ENCODE measurements around the gene MRM2.
A peak's percentile ranks its signal among the peaks of the same experiment; 100 is the strongest.

Gene MRM2

DNA sequence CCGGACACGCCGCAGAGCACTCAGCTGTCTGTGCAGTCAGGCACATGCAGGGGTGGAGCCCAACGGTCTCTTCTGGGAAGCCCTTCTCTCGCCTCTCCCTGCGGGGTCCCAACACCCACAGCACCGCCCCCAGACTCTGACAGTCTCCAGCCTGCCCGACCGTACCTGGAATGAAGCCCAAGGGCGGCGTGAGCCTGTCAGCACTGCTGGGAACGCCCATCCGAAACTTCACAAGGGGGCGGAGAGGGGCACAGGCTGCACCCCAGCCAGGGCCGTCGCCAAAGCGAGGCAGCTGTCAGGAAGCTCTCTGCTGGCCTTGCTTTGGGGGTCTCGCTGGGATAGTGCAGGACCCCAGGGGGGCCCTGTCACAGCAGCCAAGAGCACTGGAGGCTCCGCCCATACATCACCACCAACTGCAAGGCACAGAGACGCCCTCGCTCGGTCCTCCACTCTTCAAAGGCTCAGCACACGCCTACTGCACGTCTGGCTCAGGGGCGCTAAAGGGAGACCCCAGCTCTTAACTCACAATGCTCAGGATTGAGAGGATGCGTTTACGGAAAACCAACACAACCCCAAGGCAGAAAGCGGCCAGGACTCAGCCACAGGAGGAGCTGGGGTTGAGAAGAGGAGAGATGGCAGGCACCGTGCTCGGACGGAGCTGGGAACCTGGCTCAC lies 40.2 kb downstream of the MRM2 start:
- no peak for DNase-seq

DNA sequence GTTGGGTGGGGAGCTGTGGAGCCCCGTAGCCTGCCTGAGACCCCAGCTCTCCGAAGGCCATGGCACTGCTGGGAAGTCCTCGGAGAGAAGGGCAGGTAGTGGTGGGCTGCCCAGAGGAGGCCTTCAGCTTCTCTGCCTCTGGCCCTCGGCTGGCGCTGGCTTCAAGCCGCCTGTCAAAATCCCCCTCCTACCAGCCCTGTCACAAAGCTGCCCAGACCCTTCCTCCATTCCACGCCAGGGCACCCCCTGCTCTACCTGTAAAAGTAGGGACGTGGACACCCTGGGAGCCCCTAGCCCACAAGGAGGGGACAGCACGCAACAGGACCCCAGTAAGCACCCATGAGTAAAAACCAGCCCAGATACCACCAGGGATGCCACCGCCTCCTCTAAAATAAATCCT lies 40.9 kb downstream of the MRM2 start:
- DNase-seq, result no peak

DNA sequence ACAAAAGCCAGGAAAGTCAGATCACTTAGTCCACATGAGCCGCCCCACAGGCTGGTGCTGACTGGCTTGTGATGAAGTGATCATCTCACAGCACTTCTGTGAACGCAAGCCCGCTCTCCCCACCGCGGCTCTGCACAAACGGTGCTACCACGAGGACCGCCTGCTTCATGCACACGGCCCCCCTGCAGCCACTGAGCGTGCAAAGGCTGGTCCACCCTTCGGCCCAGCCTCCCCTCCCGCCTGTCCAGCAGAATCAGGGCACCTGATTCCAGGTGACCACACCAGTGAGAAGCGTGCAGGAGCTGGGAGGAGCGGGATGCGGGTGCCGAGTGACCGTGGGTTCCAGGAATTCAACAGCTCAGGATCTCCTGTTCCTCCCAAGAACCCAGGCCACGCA lies 41.4 kb downstream of the MRM2 start:
- no peak for DNase-seq

DNA sequence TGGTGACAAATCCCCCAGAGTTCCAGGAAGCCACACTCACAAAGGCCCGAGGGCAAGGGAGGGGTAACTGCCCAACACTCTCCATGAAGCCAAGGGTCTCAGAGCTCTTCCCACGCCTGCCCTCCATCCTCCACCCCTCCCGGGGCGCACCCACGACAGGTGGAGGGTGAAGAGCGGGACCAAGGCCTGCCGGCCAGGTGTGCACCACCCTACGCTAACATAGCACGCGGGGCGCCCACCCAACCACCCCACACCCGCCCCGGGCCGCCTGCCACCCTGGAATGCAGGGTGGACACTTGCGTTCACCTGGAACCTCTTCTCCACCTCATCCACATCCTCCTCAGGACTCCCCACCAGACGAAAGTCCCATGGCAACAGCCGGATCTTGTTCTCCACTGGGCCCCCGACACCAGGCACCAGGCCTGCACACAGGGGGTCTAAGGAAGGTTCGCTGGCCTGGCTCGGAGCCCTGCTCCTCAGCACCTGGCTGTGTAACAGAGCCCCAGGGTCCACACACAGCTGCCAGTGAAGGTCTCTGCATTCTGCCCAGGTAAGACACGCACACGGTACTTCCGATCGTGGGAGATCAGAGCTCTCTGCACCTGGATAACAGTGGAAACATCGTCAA lies 41.9 kb downstream of the MRM2 start:
- no peak for DNase-seq

DNA sequence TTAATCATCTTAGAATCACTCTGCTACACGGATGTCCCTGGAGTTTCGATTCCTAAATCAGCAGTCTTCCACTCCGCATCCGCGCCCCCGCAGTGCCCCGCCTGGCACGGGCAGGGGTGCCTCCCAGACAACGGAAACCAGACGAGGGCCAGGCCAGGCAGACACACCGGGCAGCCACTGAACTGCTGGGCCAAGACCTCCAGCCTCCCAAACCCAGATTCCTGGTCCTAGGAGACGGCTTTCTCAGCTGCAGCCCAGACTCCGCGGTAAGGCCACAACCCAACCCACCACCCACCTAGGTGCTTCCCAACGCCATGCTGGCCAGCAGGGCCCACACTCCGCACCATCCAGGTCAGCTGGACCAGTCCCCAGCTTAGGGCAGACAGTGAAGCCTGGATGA lies 42.5 kb downstream of the MRM2 start:
- no peak for DNase-seq

DNA sequence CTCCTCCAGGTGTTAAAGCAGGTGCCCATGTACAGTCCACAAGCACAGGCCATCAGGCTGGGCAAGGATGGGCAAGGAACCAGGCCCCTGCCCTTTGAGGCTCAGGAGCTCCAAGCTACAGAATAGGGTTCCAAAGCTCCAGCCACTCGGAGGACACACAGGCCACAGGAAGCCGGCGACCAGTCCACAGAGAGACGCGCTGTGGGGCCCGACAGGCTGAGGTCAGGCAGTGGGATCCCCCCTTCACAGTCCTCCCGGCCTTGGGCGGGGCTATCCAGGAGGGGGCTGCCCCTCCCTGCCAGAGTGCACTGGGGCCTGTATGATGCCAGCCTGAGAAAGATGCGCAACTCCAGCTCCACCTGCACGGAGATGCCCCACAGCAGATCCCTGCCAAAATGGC lies 43.2 kb downstream of the MRM2 start:
- DNase-seq, result no peak

DNA sequence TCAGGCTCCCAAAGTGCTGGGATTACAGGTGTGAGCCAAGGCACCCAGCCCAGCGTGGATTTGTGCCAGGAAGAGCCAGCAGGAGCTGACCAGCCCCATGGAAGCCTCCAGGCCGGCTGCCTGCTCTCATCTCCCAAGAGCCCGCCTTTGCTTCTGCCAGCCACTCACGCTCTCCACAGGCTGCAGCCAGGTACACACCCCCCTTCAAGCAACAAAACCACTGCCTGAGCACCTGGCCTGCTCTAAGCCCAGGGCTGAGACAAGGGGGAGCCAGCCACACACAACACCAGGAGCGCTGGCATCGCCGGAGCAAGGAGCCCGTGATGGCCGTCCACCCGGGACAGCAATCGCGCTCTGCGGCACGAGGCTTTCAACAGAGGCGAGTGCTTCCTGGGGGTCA lies 43.8 kb downstream of the MRM2 start:
- no peak for DNase-seq

DNA sequence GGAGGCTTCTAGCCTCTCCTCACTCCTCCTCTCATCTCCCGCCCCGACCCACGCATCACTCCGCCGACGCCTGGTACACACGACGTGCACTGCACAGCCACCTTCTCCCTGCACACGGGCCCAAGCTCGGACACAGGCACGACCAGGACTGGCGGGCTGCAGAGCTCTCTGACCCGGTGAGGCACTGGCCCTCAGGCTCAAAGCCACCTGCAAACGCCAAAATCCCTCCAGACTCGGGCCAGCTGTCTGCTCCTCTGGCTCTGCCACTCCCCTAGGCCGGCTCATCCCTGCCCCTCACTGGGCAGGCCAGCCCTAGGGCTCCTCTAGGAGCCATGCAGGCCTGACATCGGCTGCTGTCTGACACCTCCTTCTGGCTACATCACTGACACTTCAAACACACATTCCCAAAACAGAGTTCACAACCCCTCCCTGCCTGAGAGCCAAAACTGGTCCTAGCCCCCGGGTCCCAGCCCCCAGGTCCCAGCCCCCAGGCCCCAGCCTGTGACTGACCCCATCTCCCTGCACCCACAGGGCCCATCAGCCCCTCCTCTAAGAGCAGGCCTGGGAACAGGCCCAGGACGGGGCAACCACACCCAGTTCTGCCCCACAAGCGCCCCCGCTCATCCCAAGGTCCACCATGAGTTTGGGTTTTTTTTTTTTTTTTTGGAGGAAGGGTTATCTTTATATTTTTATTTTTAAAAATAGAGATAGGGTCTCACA lies 44.4 kb downstream of the MRM2 start:
- DNase-seq, result no peak

DNA sequence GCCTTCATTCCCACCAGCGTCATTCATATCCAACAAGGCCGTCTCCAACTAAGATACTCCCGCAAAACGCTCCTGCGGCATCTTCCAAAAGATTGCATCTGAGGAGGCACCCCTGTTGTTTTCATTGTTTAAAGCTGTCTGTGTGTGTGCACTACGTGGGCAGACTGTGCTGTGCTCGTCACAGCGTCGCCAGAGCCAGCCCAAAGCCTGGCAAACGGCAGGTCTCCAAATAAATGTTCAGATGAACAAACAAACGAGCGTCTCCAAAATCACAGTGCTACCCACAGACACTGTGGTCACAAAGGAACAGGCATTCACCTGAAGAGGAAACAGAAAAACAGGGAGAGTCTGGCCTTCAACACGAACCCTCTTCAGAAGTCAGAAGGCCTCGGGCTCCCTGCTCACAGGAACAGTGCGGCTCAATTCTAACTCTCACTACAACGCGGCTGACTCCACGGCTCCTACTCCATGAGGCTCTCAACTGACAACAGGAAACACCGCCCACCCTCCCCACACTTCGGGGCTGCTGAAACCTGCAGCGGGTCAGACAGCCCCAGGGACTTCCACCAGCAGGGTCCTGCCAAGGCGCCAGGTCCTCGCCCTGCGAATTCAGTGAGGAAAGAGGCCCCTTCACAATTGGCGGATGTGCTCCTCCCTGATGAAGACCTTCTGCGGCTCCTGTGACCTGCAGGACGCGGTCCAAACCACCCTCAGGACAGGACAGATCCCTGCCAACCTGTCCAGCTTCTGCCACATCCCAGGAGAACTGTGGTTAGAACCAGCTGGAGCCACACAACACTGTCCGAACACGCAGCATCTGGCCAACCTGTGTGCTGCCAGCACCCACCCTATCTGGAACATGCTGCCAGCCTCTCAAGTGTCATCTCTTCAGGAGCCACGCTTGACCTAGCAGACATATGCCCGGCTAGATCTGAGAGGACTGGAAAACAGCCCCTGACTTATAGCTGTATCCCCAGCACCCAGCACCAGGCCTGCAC lies 45.3 kb downstream of the MRM2 start:
- no peak for DNase-seq

DNA sequence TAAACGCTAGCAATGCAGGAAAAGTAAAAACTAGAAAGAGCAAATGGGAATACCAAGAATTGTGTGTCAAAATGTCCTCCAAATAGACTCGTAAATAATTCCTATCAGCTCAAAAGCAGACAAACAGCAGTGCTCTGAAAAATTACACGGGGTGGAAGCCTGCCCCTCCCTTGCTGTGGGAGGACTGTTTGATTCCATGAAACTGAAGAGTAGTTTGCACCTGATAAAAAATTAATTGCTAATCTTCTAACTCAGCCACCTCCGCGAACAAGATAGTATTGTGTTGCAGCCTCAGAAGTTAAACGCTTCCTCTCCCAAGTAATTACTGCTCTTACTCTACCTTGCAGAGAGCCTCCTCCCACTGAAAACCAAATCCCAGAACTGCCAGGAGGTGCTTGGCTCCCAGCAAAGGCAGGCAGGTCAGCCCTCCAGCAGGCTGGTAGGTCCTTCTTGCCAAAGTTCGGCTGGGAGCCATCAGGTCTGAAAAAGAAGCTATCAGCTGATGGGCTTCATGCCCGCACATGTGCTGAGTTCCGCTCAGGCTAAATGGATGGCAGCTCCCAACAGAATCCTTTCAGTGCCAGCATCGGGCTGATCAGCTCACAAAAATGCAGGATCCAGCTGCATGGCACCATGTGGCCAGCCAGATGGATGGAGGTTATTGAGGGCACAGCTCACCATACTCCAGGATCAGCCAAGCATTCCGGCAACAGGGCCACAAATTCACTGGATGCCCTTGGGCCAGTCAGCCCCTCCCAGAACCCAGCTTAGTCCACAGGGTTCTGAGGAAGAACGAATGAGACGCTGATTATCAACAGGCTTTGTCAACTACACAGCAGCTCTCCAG lies 46.4 kb downstream of the MRM2 start:
- DNase-seq, result peak; percentile 88 to 90

DNA sequence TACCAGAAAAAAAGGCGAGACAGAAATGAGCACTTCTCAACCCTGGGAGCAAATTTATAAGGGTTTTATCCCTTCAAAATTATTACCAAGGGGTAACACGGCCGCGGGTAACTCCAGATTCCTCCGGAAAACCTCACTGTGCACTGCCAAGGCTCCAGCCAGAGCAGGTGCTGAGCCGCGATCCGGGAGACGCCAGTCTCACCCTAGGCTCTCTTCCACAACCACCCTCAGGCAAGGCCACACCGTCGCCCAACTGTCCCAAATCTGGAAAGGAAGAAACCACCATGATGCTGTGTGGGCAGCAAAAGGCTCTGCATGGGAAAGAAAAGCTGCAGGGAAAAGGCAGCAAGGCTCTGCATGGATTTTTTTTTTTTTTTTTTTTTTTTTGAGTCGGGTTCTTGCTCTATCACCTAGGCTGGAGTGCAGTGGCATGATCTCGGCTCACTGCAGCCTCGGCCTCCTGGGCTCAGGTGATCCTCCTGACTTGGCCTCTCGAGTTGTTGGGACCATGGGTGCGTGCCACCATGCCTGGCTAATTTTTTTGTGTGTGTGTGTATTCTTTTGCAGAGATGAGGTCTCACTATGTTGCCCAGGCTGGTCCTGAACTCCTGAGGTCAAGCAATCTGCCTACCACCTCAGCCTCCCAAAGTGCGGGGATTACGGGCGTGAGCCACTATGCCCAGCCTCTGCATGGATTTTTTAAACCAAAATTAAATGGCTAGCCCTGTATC lies 48.3 kb downstream of the MRM2 start:
- no peak for DNase-seq

DNA sequence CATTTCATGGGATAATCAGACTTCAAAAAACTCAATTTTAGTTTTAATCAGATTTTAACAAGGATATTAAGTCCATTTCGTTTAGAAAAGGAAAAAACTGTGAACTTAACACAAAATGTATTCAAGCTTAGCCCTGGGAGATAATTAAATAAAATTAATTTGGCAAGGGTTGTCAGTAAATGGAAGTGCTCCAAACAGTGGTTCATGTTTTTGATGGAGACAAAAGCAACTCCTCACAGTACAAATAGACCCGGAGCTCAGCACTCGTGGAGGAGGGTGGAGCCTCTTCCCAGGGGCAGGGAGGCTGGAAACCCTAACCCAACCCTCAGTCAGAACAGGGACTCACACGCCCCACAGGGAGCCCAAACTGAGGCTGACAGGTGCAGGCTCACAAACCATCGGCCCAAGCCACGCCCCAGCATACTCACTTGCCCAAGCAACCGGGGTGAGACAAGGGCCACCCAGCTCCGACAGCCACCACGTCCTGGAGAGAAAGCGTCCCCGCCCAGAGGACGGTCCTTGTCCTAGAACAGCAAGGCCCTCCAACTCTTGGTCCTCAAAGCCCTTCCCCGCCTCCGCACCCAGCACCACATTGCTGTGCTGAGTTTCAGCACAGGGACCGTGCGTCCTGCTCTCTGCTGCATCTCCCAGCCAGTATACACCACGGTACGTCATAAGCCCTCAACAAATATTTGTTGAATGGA lies 49.0 kb downstream of the MRM2 start:
- DNase-seq, result no peak

DNA sequence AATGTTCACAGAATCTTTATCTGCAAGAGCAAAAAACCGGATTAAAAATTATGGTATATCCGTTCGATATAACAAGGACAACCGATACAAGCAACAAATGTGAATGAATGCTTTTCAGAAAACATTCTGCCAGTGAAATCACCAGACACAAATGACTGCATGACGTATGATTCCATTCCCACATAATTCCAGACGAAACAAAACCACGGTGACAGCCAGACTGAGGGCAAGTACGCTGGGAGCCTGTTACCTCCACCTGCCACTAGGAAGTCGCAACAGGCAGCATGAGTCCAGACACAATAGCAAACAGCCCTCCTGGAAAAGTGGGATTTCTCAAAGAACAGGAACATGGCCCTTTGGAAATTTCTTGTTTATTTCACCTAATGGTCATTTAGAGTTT lies 51.0 kb downstream of the MRM2 start:
- no peak for DNase-seq

DNA sequence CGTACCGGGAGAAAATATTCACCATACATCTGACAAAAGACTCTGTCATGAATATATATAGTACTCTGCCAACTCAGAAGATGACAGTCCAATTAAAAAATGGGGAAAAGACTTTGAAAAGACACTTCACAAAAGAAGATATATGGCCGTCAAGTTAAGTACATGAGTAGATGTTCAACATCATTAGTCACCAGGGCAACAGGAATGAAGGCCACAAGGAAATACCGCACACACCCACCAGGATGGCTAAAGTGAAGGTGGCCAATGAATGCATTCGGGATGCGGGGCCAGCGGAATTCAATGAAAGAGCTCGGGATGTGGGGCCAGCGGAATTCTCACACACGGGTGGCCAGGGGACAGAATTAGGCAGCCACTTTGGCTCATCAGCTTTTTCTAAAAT lies 51.5 kb downstream of the MRM2 start:
- DNase-seq, result no peak

DNA sequence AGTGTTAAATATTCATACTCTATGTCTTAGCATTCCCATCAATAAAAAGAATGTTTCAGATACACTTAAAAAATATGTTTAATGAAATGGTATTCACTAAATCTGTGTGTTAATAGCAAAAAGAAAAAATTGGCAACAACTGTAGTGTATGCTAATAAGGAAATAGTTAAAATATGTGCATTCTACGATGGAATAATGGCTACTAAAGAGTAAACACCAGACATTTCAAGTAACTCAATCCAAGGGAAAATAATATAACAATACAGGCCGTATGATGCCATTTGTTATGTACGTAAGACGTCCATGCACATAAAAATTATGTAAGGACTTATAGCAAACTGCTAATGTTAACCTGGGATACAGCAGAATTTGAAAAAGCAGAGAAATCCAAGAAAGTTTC lies 55.8 kb downstream of the MRM2 start:
- no peak for DNase-seq

DNA sequence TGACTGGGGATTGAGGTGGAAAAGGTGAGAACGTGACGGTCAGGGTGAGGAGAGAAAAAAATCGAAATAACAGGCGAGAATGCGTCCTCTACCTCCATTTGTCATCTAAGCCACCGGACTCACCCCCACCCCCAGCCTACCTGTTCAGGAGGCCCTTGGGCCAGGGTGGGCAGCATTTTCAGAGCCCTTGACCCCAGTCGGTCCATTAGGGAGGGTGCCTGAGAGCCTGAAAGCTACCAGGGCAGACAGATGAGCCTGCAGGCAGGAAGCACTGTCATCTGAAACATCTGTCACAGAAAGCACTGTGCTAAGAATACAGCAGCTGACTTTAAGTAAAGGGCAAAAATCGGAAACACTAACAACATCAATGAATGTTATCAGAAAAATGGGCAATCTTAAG lies 56.3 kb downstream of the MRM2 start:
- DNase-seq, result no peak

Data from cerebellar nuclear complex (tissue), 1 donor.